Measurements from ENCODE around the gene MESD.

- TF ChIP-seq CTCF (IDR thresholded peaks at IDR 0.05) (no peak), ZFX (IDR thresholded peaks at IDR 0.05; ENCODE audit: borderline replicate concordance) (no peak)
Measured at GRCh38 chr15:80982839-80983238, 6.8 kb downstream of the MESD start.
